HG02678 (cell line): Measurements from ENCODE around the gene FEZ2.
A peak's percentile ranks its signal among the peaks of the same experiment; 100 is the strongest.

Experiments used
- ATAC-seq: cut with Tn5 transposase; IDR thresholded peaks from one replicate; pipeline ENCODE4 v1.9.1; 2021; ENCODE audit warnings: mild to moderate bottlenecking, moderate library complexity; ENCODE audit not compliant: unreplicated experiment

Gene FEZ2

GRCh38 chr2:36562973-36563532 lies 34.9 kb downstream of the FEZ2 start:
- no peak for ATAC-seq

GRCh38 chr2:36562240-36562639 lies 35.7 kb downstream of the FEZ2 start:
- no peak for ATAC-seq

- ATAC-seq = no peak
These were observed 36.6 kb downstream of the FEZ2 start for GRCh38 chr2:36561237-36561944.

- ATAC-seq = no peak
These were observed 37.2 kb downstream of the FEZ2 start for GRCh38 chr2:36560726-36561125.

GRCh38 chr2:36559221-36559942 lies 38.6 kb downstream of the FEZ2 start:
- ATAC-seq = no peak

GRCh38 chr2:36556842-36557241 lies 41.1 kb downstream of the FEZ2 start:
- no peak for ATAC-seq

GRCh38 chr2:36555789-36556188 lies 42.2 kb downstream of the FEZ2 start:
- ATAC-seq = no peak

- no peak for ATAC-seq
These were observed 43.4 kb downstream of the FEZ2 start for GRCh38 chr2:36554531-36554930.

- ATAC-seq = no peak
These were observed 44.3 kb downstream of the FEZ2 start for GRCh38 chr2:36553683-36554082.

GRCh38 chr2:36550006-36550405 lies 48.0 kb downstream of the FEZ2 start:
- no peak for ATAC-seq

- no peak for ATAC-seq
These were observed 48.8 kb downstream of the FEZ2 start for GRCh38 chr2:36549165-36549574.

- ATAC-seq = no peak
These were observed 50.1 kb downstream of the FEZ2 start for GRCh38 chr2:36547906-36548305.

GRCh38 chr2:36545871-36546416 lies 52.0 kb downstream of the FEZ2 start:
- no peak for ATAC-seq

GRCh38 chr2:36544638-36545338 lies 53.2 kb downstream of the FEZ2 start:
- ATAC-seq = no peak

- ATAC-seq = no peak
These were observed 55.9 kb downstream of the FEZ2 start for GRCh38 chr2:36541891-36542595.

GRCh38 chr2:36540986-36541754 lies 56.8 kb downstream of the FEZ2 start:
- no peak for ATAC-seq

GRCh38 chr2:36539631-36540030 lies 58.3 kb downstream of the FEZ2 start:
- peak; percentile 91 for ATAC-seq

GRCh38 chr2:36538335-36538734 lies 59.6 kb downstream of the FEZ2 start:
- no peak for ATAC-seq

GRCh38 chr2:36536776-36537175 lies 61.2 kb downstream of the FEZ2 start:
- no peak for ATAC-seq

GRCh38 chr2:36535099-36535498 lies 62.9 kb downstream of the FEZ2 start:
- no peak for ATAC-seq
